H1 (cell line): Measurements from ENCODE around the gene PES1. TPM values are rescaled to one million over a fixed set of nuclear protein-coding genes. Genes with fewer than 3 reads are reported as not detected.

ENCODE experiments used
- CTCF ChIA-PET: fragments of 300-600 bp; sonication (Branson Sonifier 250); formaldehyde crosslinking; loops from one replicate; lab custom pipeline; 2021; ENCODE audit not compliant: partially characterized antibody; lab: Charles Lee
- POLR2A ChIA-PET: fragments of 300-600 bp; sonication (Branson Sonifier 250); formaldehyde crosslinking; loops from one replicate; lab custom pipeline; 2021; ENCODE audit warnings: inconsistent platforms; ENCODE audit not compliant: partially characterized antibody; lab: Charles Lee
- DNase-seq, 2 experiments: peaks; one replicate each; pipeline versions ENCODE4 v3.0.0 to v3.0.0-alpha.2; 2010 to 2022; ENCODE audit warnings: low spot score in 2 of 2, low read depth in 1 of 2, mixed read lengths in 1 of 2
- FAIRE-seq: peaks from 2 replicates; lab custom pipeline; 2011; peaks lifted over from hg19 to GRCh38; lab: Jason Lieb, UNC
- H2AFZ ChIP-seq: 2 replicates; pipeline ENCODE4 v1.8.1; 2012; ENCODE audit warnings: low read length, inconsistent platforms
- H2AK5ac ChIP-seq: 2 replicates; pipeline ENCODE4 v1.6.1; 2013; ENCODE audit warnings: low read depth, low read length
- H2BK120ac ChIP-seq: replicated peaks from 2 replicates; pipeline ENCODE3; 2013; ENCODE audit warnings: low read depth, low read length, inconsistent platforms
- H2BK12ac ChIP-seq: 2 replicates; pipeline ENCODE4 v1.6.1; 2013; ENCODE audit warnings: low read depth, low read length
- H2BK15ac ChIP-seq: 2 replicates; pipeline ENCODE4 v1.6.1; 2013; ENCODE audit warnings: low read length
- H2BK20ac ChIP-seq: 2 replicates; pipeline ENCODE4 v1.6.1; 2013; ENCODE audit warnings: low read length
- H2BK5ac ChIP-seq: 2 replicates; pipeline ENCODE4 v1.6.1; 2013; ENCODE audit warnings: low read depth, low read length
- H3K14ac ChIP-seq: 2 replicates; pipeline ENCODE4 v1.6.1; 2013; ENCODE audit warnings: inconsistent platforms; ENCODE audit not compliant: insufficient read length
- H3K18ac ChIP-seq: 2 replicates; pipeline ENCODE4 v1.6.1; 2013; ENCODE audit warnings: low read length; ENCODE audit errors: extremely low read depth
- H3K23ac ChIP-seq: 2 replicates; pipeline ENCODE4 v1.6.1; 2013; ENCODE audit warnings: inconsistent platforms; ENCODE audit not compliant: insufficient read length
- H3K23me2 ChIP-seq: 2 replicates; pipeline ENCODE4 v1.6.1; 2013; ENCODE audit warnings: low read depth, low read length
- H3K27ac ChIP-seq: 2 replicates; pipeline ENCODE4 v1.6.1; 2011; ENCODE audit warnings: low read depth, low read length, inconsistent platforms
- H3K27me3 ChIP-seq, 4 experiments: replicated peaks in 1 of 4; 1 replicate in 1 of 4; 2 replicates in 3 of 4; pipeline versions ENCODE4 v1.6.1 to v1.8.1; 2011 to 2013; ENCODE audit warnings: low read length in 3 of 4, mild to moderate bottlenecking in 3 of 4, inconsistent platforms in 2 of 4, mixed read lengths in 2 of 4, moderate library complexity in 1 of 4; ENCODE audit not compliant: control insufficient read depth in 3 of 4, insufficient read depth in 3 of 4; ENCODE audit errors: extremely low read depth in 1 of 4
- H3K36me3 ChIP-seq, 4 experiments: 2 replicates each; pipeline versions ENCODE4 v1.6.1 to v1.8.1; 2011 to 2013; ENCODE audit warnings: mild to moderate bottlenecking in 4 of 4, low read length in 3 of 4, moderate library complexity in 2 of 4, control low read depth in 1 of 4, inconsistent platforms in 1 of 4; ENCODE audit not compliant: insufficient read depth in 4 of 4, control insufficient read depth in 2 of 4
- H3K4ac ChIP-seq: replicated peaks from 2 replicates; pipeline ENCODE3; 2013; ENCODE audit warnings: low read length, low read depth, mixed read lengths, inconsistent platforms; ENCODE audit not compliant: insufficient read length
- H3K4me1 ChIP-seq, 4 experiments: replicated peaks in 1 of 4; 1 replicate in 1 of 4; 2 replicates in 3 of 4; pipeline versions ENCODE4 v1.6.1 to v1.8.1; 2011 to 2013; ENCODE audit warnings: low read length in 3 of 4, inconsistent platforms in 2 of 4, mixed read lengths in 1 of 4; ENCODE audit not compliant: insufficient read depth in 4 of 4, control insufficient read depth in 3 of 4
- H3K4me2 ChIP-seq, 2 experiments: 2 replicates each; pipeline versions ENCODE4 v1.6.1 to v1.8.1; 2011 to 2013; ENCODE audit warnings: low read depth in 2 of 2, low read length in 2 of 2, control low read depth in 1 of 2, inconsistent platforms in 1 of 2, mild to moderate bottlenecking in 1 of 2; ENCODE audit not compliant: insufficient read depth in 1 of 2
- H3K4me3 ChIP-seq, 4 experiments: fragments of 200-600, 300-600 bp in 1 of 4; sonication (generic), shearing (Covaris generic), sonication (Bioruptor Twin) in 1 of 4; 2 replicates each; pipeline versions ENCODE4 v1.5.1 to v1.8.1; 2011 to 2016; ENCODE audit warnings: low read length in 4 of 4, low read depth in 3 of 4, control low read depth in 2 of 4, inconsistent platforms in 2 of 4, mild to moderate bottlenecking in 2 of 4, mixed read lengths in 1 of 4, moderate library complexity in 1 of 4; ENCODE audit not compliant: insufficient read depth in 2 of 4; ENCODE audit errors: extremely low read depth in 1 of 4
- H3K56ac ChIP-seq: replicated peaks from 2 replicates; pipeline ENCODE3; 2013; ENCODE audit warnings: low read depth, mild to moderate bottlenecking, mixed read lengths, low read length, inconsistent platforms; ENCODE audit not compliant: insufficient read length
- H3K79me1 ChIP-seq: 2 replicates; pipeline ENCODE4 v1.6.1; 2013; ENCODE audit warnings: low read depth, low read length, control low read depth
- H3K79me2 ChIP-seq, 2 experiments: 2 replicates each; pipeline versions ENCODE4 v1.6.1 to v1.8.1; 2012 to 2013; ENCODE audit warnings: low read length in 2 of 2, mild to moderate bottlenecking in 2 of 2, inconsistent platforms in 1 of 2; ENCODE audit not compliant: insufficient read depth in 2 of 2, control insufficient read depth in 1 of 2
- H3K9ac ChIP-seq, 4 experiments: replicated peaks in 1 of 4; 1 replicate in 1 of 4; 2 replicates in 3 of 4; pipeline versions ENCODE4 v1.6.1 to v1.8.1; 2011 to 2013; ENCODE audit warnings: low read depth in 3 of 4, low read length in 3 of 4, control low read depth in 2 of 4, mild to moderate bottlenecking in 2 of 4, moderate library complexity in 2 of 4, inconsistent platforms in 1 of 4; ENCODE audit errors: extremely low read depth in 1 of 4
- H3K9me3 ChIP-seq, 2 experiments: 2 replicates each; pipeline versions ENCODE4 v1.6.1 to v1.8.1; 2012 to 2013; ENCODE audit warnings: mild to moderate bottlenecking in 2 of 2, moderate library complexity in 2 of 2, control low read depth in 1 of 2, inconsistent platforms in 1 of 2, low read depth in 1 of 2, low read length in 1 of 2, mixed read lengths in 1 of 2; ENCODE audit not compliant: insufficient read depth in 2 of 2
- H4K20me1 ChIP-seq, 2 experiments: replicated peaks in 1 of 2; 2 replicates each; pipeline versions ENCODE3 to v1.8.1; 2011 to 2013; ENCODE audit warnings: inconsistent platforms in 2 of 2, low read length in 2 of 2, mild to moderate bottlenecking in 1 of 2; ENCODE audit not compliant: insufficient read depth in 2 of 2, control insufficient read depth in 1 of 2
- H4K5ac ChIP-seq: 2 replicates; pipeline ENCODE4 v1.6.1; 2013; ENCODE audit warnings: low read length, low read depth, mixed read lengths, inconsistent platforms; ENCODE audit not compliant: insufficient read length
- H4K8ac ChIP-seq: 2 replicates; pipeline ENCODE4 v1.8.0; 2013; ENCODE audit warnings: mild to moderate bottlenecking, moderate library complexity, low read length, inconsistent platforms; ENCODE audit not compliant: insufficient read depth; ENCODE audit errors: extremely low read depth
- H4K91ac ChIP-seq: replicated peaks from 2 replicates; pipeline ENCODE3; 2013; ENCODE audit warnings: low read length, mixed read lengths, inconsistent platforms; ENCODE audit not compliant: insufficient read length
- WGBS, 2 experiments: shearing (Covaris generic) in 1 of 2; methylation state at CpG; one replicate each; pipeline versions ENCODE4 v1.1.6 to v1.1.7; 2013 to 2015; ENCODE audit warnings: low lambda C conversion rate in 2 of 2, mixed read lengths in 2 of 2, inconsistent platforms in 1 of 2, low coverage in 1 of 2, missing lambda C conversion rate in 1 of 2; ENCODE audit not compliant: insufficient replicate concordance in 2 of 2, insufficient coverage in 1 of 2, insufficient read length in 1 of 2; ENCODE audit errors: extremely low coverage in 1 of 2, missing lambda C conversion rate in 1 of 2; 5-methylcytosine and 5-hydroxymethylcytosine counted together
- polyA plus RNA-seq, 7 experiments: library from polyadenylated mRNA; depleted of rRNA in 3 of 7; stranded (reverse) in 5 of 7; unstranded in 2 of 7; fragments of >200 nt in 5 of 7; fragments of 200-250 nt in 2 of 7; gene quantifications; 1 replicate in 5 of 7; 2 replicates in 1 of 7; 4 replicates in 1 of 7; pipeline versions ENCODE4 v1.2.1 to v1.2.3, GENCODE V29; 2011 to 2013; ENCODE audit warnings: missing spikeins in 2 of 7, mixed read lengths in 2 of 7
- total RNA-seq: library from RNA; stranded (reverse); fragmentation: NEBNext Ultra II Directional; extraction: Animal tissue kit (Norgen Biotek cat#: 25700); gene quantifications from 2 replicates; pipeline ENCODE4 v1.2.1, GENCODE V29; 2021

PES1 gene
- total and polyA plus RNA-seq, 2 of the 8 experiments (the other 6 are each of a cell fraction or from before 2014, with no cell fraction given): 121 to 191 TPM

GRCh38 chr22:30572840-30573593 lies 18.7 kb downstream of the PES1 start:
- peak overlapping the region; percentile 4 to 84; a peak in 2 of 4 replicates for H3K4me2 ChIP-seq
- H3K79me1 ChIP-seq: peaks cover 3% of the 10 kb centered on the region
- FAIRE-seq: no peak
- H2BK20ac ChIP-seq: no peak overlapping the region
- H3K4me1 ChIP-seq: peaks cover 0 to 15% (median 6%) of the 10 kb centered on the region in 4 experiments; a peak in 6 of 7 replicates
- H2BK12ac ChIP-seq: no peak overlapping the region
- no peaks in the 10 kb centered on the region; a peak in 1 of 4 replicates for H3K79me2 ChIP-seq
- H2BK15ac ChIP-seq: 0 out of 2 replicates have a peak overlapping the region, but pooled peaks have one; percentile 72
- H3K23ac ChIP-seq: no peak overlapping the region
- H3K9me3 ChIP-seq: no peaks in the 10 kb centered on the region
- H3K27ac ChIP-seq: no peak overlapping the region
- no peak overlapping the region for H3K14ac ChIP-seq
- no peak overlapping the region for H3K4ac ChIP-seq
- peaks cover 10% of the 10 kb centered on the region; the same call in 1 of the 2 replicates for H3K23me2 ChIP-seq
- H2AFZ ChIP-seq: no peak overlapping the region
- no peak overlapping the region for H2BK120ac ChIP-seq
- H2AK5ac ChIP-seq: 0 out of 2 replicates have a peak overlapping the region, but pooled peaks have one; percentile 53
- H3K18ac ChIP-seq: no peak overlapping the region
- no peak overlapping the region for H4K91ac ChIP-seq
- no peak overlapping the region for H3K9ac ChIP-seq
- H4K5ac ChIP-seq: no peak overlapping the region
- WGBS, 2 experiments: 81% methylated on average over 12 of the region's 12 CpGs; no CpG with 5 or more reads in 1 of the 2 experiments
- no peak overlapping the region for H3K4me3 ChIP-seq
- ChIA-PET CTCF (interaction anchor here (0.6 to 3.4 kb wide), 4 partner anchors 8 to 32 kb away, joined by 3 to 12 read pairs (median 4); no protein-coding TSS in a partner anchor), POLR2A (interaction anchor here (0.6 to 6.7 kb wide), 3 partner anchors 10 to 82 kb away, joined by 4 to 64 read pairs (median 6); partner anchors contain the start of gene PES1)
- DNase-seq: no peak
- no peak overlapping the region for H4K8ac ChIP-seq
- peaks cover 0 to 8% of the 10 kb centered on the region in 2 experiments for H4K20me1 ChIP-seq
- no peak overlapping the region for H3K56ac ChIP-seq
- no peak overlapping the region for H2BK5ac ChIP-seq
- no peaks in the 10 kb centered on the region for H3K27me3 ChIP-seq
- H3K36me3 ChIP-seq: peaks cover 8 to 18% (median 15%) of the 10 kb centered on the region in 4 experiments; a peak in 6 of 8 replicates
